Neural cell (in vitro differentiated cells): ENCODE results near the gene TIMM23. TPM values are rescaled to one million over a fixed set of nuclear protein-coding genes. Genes with fewer than 3 reads are reported as not detected.

Experiments used
- H2AFZ ChIP-seq: fragments of 200-600, 300-800 bp; sonication (generic), shearing (Covaris generic); 2 replicates; pipeline ENCODE4 v1.6.0; 2014; ENCODE audit warnings: low read depth, mild to moderate bottlenecking, antibody characterized with exemption, low read length, moderate library complexity
- H3F3A ChIP-seq: fragments of 200-600 bp; shearing (Covaris generic); 2 replicates; pipeline ENCODE4 v1.6.1; 2016; ENCODE audit warnings: mild to moderate bottlenecking, moderate library complexity, mixed read lengths, antibody characterized with exemption, low read length; ENCODE audit not compliant: insufficient read depth, poor library complexity, severe bottlenecking
- H3K27ac ChIP-seq: fragments of 200-600, 300-800 bp; sonication (generic), shearing (Covaris generic); 2 replicates; pipeline ENCODE4 v1.5.1; 2014; ENCODE audit warnings: mild to moderate bottlenecking, low read length, moderate library complexity
- H3K27me3 ChIP-seq: fragments of 300-800, 200-600 bp; sonication (generic), shearing (Covaris generic); 2 replicates; pipeline ENCODE4 v1.6.0; 2014; ENCODE audit warnings: mild to moderate bottlenecking, low read depth, low read length, moderate library complexity; ENCODE audit not compliant: insufficient read depth
- H3K36me3 ChIP-seq: fragments of 300-800, 200-600 bp; sonication (generic), shearing (Covaris generic); 2 replicates; pipeline ENCODE4 v1.5.1; 2014; ENCODE audit warnings: mild to moderate bottlenecking, antibody characterized with exemption, low read length, moderate library complexity; ENCODE audit not compliant: insufficient read depth
- H3K4me2 ChIP-seq: fragments of 300-800, 200-600 bp; sonication (generic), shearing (Covaris generic); 2 replicates; pipeline ENCODE4 v1.6.0; 2014; ENCODE audit warnings: mild to moderate bottlenecking, low read length
- H3K4me3 ChIP-seq: fragments of 300-800, 200-600 bp; sonication (generic), shearing (Covaris generic); 2 replicates; pipeline ENCODE4 v1.5.1; 2014; ENCODE audit warnings: mild to moderate bottlenecking, low read length, moderate library complexity
- H3K79me2 ChIP-seq: fragments of 200-600 bp; shearing (Covaris generic); replicated peaks from 2 replicates; pipeline ENCODE4 v1.6.0; 2014; ENCODE audit warnings: mild to moderate bottlenecking, low read length, moderate library complexity; ENCODE audit not compliant: insufficient read depth
- H3K9ac ChIP-seq: fragments of 300-800, 200-600 bp; sonication (generic), shearing (Covaris generic); 2 replicates; pipeline ENCODE4 v1.6.1; 2016; ENCODE audit warnings: mild to moderate bottlenecking, low read length, mixed read lengths
- H3K9me2 ChIP-seq: fragments of 200-600 bp; shearing (Covaris generic); 2 replicates; pipeline ENCODE4 v1.6.1; 2016; ENCODE audit warnings: mild to moderate bottlenecking, low read length, mixed read lengths; ENCODE audit not compliant: insufficient read depth
- H3K9me3 ChIP-seq: fragments of 200-600, 300-800 bp; sonication (generic), shearing (Covaris generic); 2 replicates; pipeline ENCODE4 v1.6.1; 2016; ENCODE audit warnings: mild to moderate bottlenecking, mixed run types, low read length, moderate library complexity, mixed read lengths
- H4K20me1 ChIP-seq: fragments of 200-600 bp; shearing (Covaris generic); 2 replicates; pipeline ENCODE4 v1.6.1; 2016; ENCODE audit warnings: mild to moderate bottlenecking, mixed run types; ENCODE audit not compliant: insufficient read depth
- CTCF ChIP-seq: fragments of 450-650 bp; IDR thresholded peaks from 2 replicates; pipeline ENCODE4 v1.5.1; 2014; ENCODE audit warnings: antibody characterized with exemption, mild to moderate bottlenecking, moderate library complexity; ENCODE audit not compliant: poor library complexity, severe bottlenecking
- EP300 ChIP-seq: fragments of 450-650 bp; conservative IDR thresholded peaks from 2 replicates; pipeline ENCODE4 v1.6.1; 2014; ENCODE audit warnings: antibody characterized with exemption, mild to moderate bottlenecking, moderate library complexity; ENCODE audit not compliant: poor library complexity, severe bottlenecking
- EZH2 ChIP-seq: fragments of 200-600, 300-800 bp; shearing (Covaris generic), sonication (generic); IDR thresholded peaks from 2 replicates; pipeline ENCODE4 v1.6.1; 2014; ENCODE audit warnings: antibody characterized with exemption, low read length, borderline replicate concordance, mild to moderate bottlenecking; ENCODE audit not compliant: insufficient read depth, poor library complexity, severe bottlenecking
- MXI1 ChIP-seq: fragments of 450-650 bp; conservative IDR thresholded peaks from 2 replicates; pipeline ENCODE4 v1.6.1; 2014; ENCODE audit warnings: antibody characterized with exemption, mild to moderate bottlenecking; ENCODE audit not compliant: poor library complexity, severe bottlenecking
- POLR2AphosphoS5 ChIP-seq: IDR thresholded peaks from 2 replicates; pipeline ENCODE4 v1.6.1; 2012
- RAD21 ChIP-seq: fragments of 450-650 bp; conservative IDR thresholded peaks from 2 replicates; pipeline ENCODE4 v1.6.1; 2014; ENCODE audit warnings: antibody characterized with exemption, mild to moderate bottlenecking, moderate library complexity
- REST ChIP-seq: IDR thresholded peaks from 2 replicates; pipeline ENCODE4 v1.6.1; 2012; ENCODE audit warnings: borderline replicate concordance
- SMC3 ChIP-seq: fragments of 450-650 bp; conservative IDR thresholded peaks from 2 replicates; pipeline ENCODE4 v1.6.1; 2014; ENCODE audit warnings: antibody characterized with exemption, mild to moderate bottlenecking, moderate library complexity; ENCODE audit not compliant: poor library complexity
- TAF1 ChIP-seq: IDR thresholded peaks from 2 replicates; pipeline ENCODE4 v1.6.1; 2012; ENCODE audit warnings: low read depth
- polyA plus RNA-seq: library from polyadenylated mRNA; depleted of rRNA; stranded (reverse); fragments of >200 nt; gene quantifications from 2 replicates; pipeline ENCODE4 v1.2.3, GENCODE V29; 2014

The TIMM23 gene
- polyA plus RNA-seq, 1 donor from 2014 or later = 67.0 TPM

- no peak overlapping the region for H3K27ac ChIP-seq
- no peaks in the 10 kb centered on the region for H3F3A ChIP-seq
- TF ChIP-seq POLR2AphosphoS5 (no peak), TAF1 (no peak), RAD21 (no peak), MXI1 (no peak), EZH2 (no peak), CTCF (no peak), SMC3 (no peak), REST (no peak)
- H3K4me2 ChIP-seq = no peak overlapping the region
- peaks cover 5% of the 10 kb centered on the region for H3K36me3 ChIP-seq
- H4K20me1 ChIP-seq = peaks cover 4% of the 10 kb centered on the region
- H3K79me2 ChIP-seq = peaks cover 35% of the 10 kb centered on the region
- H3K9me3 ChIP-seq = no peaks in the 10 kb centered on the region
- no peak overlapping the region for H3K4me3 ChIP-seq
- no peak overlapping the region for H3K9ac ChIP-seq
- H3K27me3 ChIP-seq = no peaks in the 10 kb centered on the region
- H3K9me2 ChIP-seq = no peaks in the 10 kb centered on the region
- no peak overlapping the region for H2AFZ ChIP-seq
Measured at GRCh38 chr10:46014683-46015405, 42.6 kb downstream of the TIMM23 start.

- Histone ChIP-seq H4K20me1 (peaks cover 4% of the 10 kb centered on the region), H3K4me2 (no peak overlapping the region), H3K4me3 (no peak overlapping the region), H3F3A (no peaks in the 10 kb centered on the region), H3K9me2 (no peaks in the 10 kb centered on the region), H3K9me3 (no peaks in the 10 kb centered on the region), H3K27me3 (no peaks in the 10 kb centered on the region), H3K79me2 (peaks cover 49% of the 10 kb centered on the region), H2AFZ (no peak overlapping the region), H3K36me3 (peaks cover 5% of the 10 kb centered on the region), H3K9ac (no peak overlapping the region), H3K27ac (no peak overlapping the region)
- TF ChIP-seq EZH2 = no peak
- no peak for TF ChIP-seq TAF1
- TF ChIP-seq POLR2AphosphoS5 = no peak
- TF ChIP-seq SMC3 = no peak
- no peak for TF ChIP-seq CTCF
- TF ChIP-seq MXI1 = no peak
- TF ChIP-seq REST = no peak
- TF ChIP-seq RAD21 = no peak
- no peak for TF ChIP-seq EP300
Measured at GRCh38 chr10:46016190-46016589, 43.9 kb downstream of the TIMM23 start.
